Endothelial cell of umbilical vein (primary cell): Measurements from ENCODE around the gene MGAT5B. TPM values are rescaled to one million over a fixed set of nuclear protein-coding genes. Genes with fewer than 3 reads are reported as not detected.

Experiments
- BruUV-seq: library from RNA; stranded (reverse); fragments of 400-500 nt; replicated peaks from 2 replicates; lab custom pipeline; 2021; lab: Mats Ljungman, UMichigan
- CTCF ChIA-PET: fragments of 300-600, 350-600 bp; sonication (Branson Sonifier 250); formaldehyde crosslinking; loops from one replicate; lab custom pipeline; 2021; ENCODE audit warnings: antibody characterized with exemption, inconsistent platforms; lab: Charles Lee
- POLR2A ChIA-PET: fragments of 300-600, 350-600 bp; sonication (Branson Sonifier 250); formaldehyde crosslinking; loops from one replicate; lab custom pipeline; 2021; ENCODE audit warnings: antibody characterized with exemption, inconsistent platforms; lab: Charles Lee
- DNase-seq: peaks from one replicate; pipeline ENCODE4 v3.0.0-alpha.2; 2011; ENCODE audit warnings: low read depth, low spot score
- FAIRE-seq: peaks from 2 replicates; lab custom pipeline; 2011; peaks lifted over from hg19 to GRCh38; lab: Jason Lieb, UNC
- H2AFZ ChIP-seq: 2 replicates; pipeline ENCODE4 v1.6.0; 2012; ENCODE audit warnings: low read depth, low read length, control low read depth, inconsistent platforms
- H3K27ac ChIP-seq: 2 replicates; pipeline ENCODE4 v1.5.1; 2011; ENCODE audit warnings: low read depth, mild to moderate bottlenecking, control low read depth, low read length, moderate library complexity; ENCODE audit not compliant: insufficient read depth
- H3K27me3 ChIP-seq, 2 experiments: 2 replicates each; pipeline versions ENCODE4 v1.6.0 to v1.6.1; 2011; ENCODE audit warnings: low read length in 2 of 2, mixed read lengths in 1 of 2; ENCODE audit not compliant: control insufficient read depth in 2 of 2, insufficient read depth in 2 of 2
- H3K36me3 ChIP-seq, 2 experiments: 2 replicates in 1 of 2; 3 replicates in 1 of 2; pipeline ENCODE4 v1.5.1; 2011; ENCODE audit warnings: low read length in 2 of 2, mild to moderate bottlenecking in 1 of 2, moderate library complexity in 1 of 2; ENCODE audit not compliant: control insufficient read depth in 2 of 2, insufficient read depth in 2 of 2; ENCODE audit errors: extremely low read depth in 1 of 2
- H3K4me1 ChIP-seq: 3 replicates; pipeline ENCODE4 v1.5.1; 2011; ENCODE audit warnings: mild to moderate bottlenecking, low read length; ENCODE audit not compliant: control insufficient read depth, insufficient read depth; ENCODE audit errors: extremely low read depth
- H3K4me2 ChIP-seq: 2 replicates; pipeline ENCODE4 v1.6.1; 2011; ENCODE audit warnings: low read length, control low read depth, mixed read lengths; ENCODE audit not compliant: insufficient read depth
- H3K4me3 ChIP-seq, 3 experiments: fragments of 200-600 bp in 1 of 3; sonication (generic), shearing (Covaris generic) in 1 of 3; replicated peaks in 1 of 3; 2 replicates each; pipeline ENCODE4 v1.5.1; 2011 to 2016; ENCODE audit warnings: control low read depth in 3 of 3, low read length in 3 of 3, mild to moderate bottlenecking in 2 of 3, inconsistent platforms in 1 of 3, low read depth in 1 of 3, moderate library complexity in 1 of 3; ENCODE audit not compliant: insufficient read depth in 1 of 3
- H3K79me2 ChIP-seq: 2 replicates; pipeline ENCODE4 v1.6.0; 2012; ENCODE audit warnings: low read length, inconsistent platforms; ENCODE audit not compliant: control insufficient read depth, insufficient read depth
- H3K9ac ChIP-seq: replicated peaks from 2 replicates; pipeline ENCODE3; 2011; ENCODE audit warnings: low read length, control low read depth; ENCODE audit not compliant: insufficient read depth; ENCODE audit errors: extremely low read depth
- H3K9me1 ChIP-seq: replicated peaks from 3 replicates; pipeline ENCODE4 v1.6.0; 2011; ENCODE audit warnings: mild to moderate bottlenecking, low read length; ENCODE audit not compliant: control insufficient read depth, insufficient read depth; ENCODE audit errors: extremely low read depth
- H3K9me3 ChIP-seq: replicated peaks from 2 replicates; pipeline ENCODE4 v1.5.1; 2012; ENCODE audit warnings: low read length, inconsistent platforms; ENCODE audit not compliant: control insufficient read depth, insufficient read depth
- H4K20me1 ChIP-seq: replicated peaks from 2 replicates; pipeline ENCODE3; 2011; ENCODE audit warnings: mild to moderate bottlenecking, low read length; ENCODE audit not compliant: control insufficient read depth, insufficient read depth; ENCODE audit errors: extremely low read depth
- CTCF ChIP-seq, 2 donors: IDR thresholded peaks; 1 replicate in 1 of 2; 2 replicates in 1 of 2; pipeline ENCODE4 v1.5.1; 2011; ENCODE audit warnings: low read length in 2 of 2, mild to moderate bottlenecking in 2 of 2, moderate library complexity in 2 of 2, control low read depth in 1 of 2, inconsistent platforms in 1 of 2, low read depth in 1 of 2; ENCODE audit not compliant: insufficient read depth in 1 of 2; ENCODE audit errors: extremely low read depth in 1 of 2
- FOS ChIP-seq: IDR thresholded peaks from 2 replicates; pipeline ENCODE4 v1.6.1; 2011; ENCODE audit warnings: mild to moderate bottlenecking, low read length, moderate library complexity, borderline replicate concordance; ENCODE audit not compliant: insufficient read depth
- dilution Hi-C: fragments of 300-500 bp; cut with MboI; formaldehyde crosslinking; loops from one replicate; pipeline ENCODE4 v1.15.0; 2019; ENCODE audit warnings: low sequenced_read_pairs; ENCODE audit not compliant: extremely low pct_ligation_motif_present
- intact Hi-C: fragments of 100-400 bp; cut with micrococcal nuclease; formaldehyde crosslinking; loops from one replicate; pipeline ENCODE4 v1.10.0; 2022
- polyA plus RNA-seq, 4 experiments: library from polyadenylated mRNA; depleted of rRNA in 3 of 4; stranded (reverse) in 3 of 4; unstranded in 1 of 4; fragments of >200 nt; gene quantifications; 2 replicates each; pipeline versions ENCODE4 v1.2.1 to v1.2.3, GENCODE V29; 2011 to 2012; ENCODE audit warnings: missing spikeins in 1 of 4
- total RNA-seq: library from RNA; stranded (reverse); gene quantifications from 2 replicates; pipeline ENCODE4 v1.2.3, GENCODE V29; 2021

MGAT5B gene
- total and polyA plus RNA-seq, 2 donors (not counting 3 experiments of a cell fraction or from before 2014, with no cell fraction given) = 1.7 to 2.1 TPM

GRCh38 chr17:76918811-76919210 lies 50.6 kb downstream of the MGAT5B start:
- FAIRE-seq = no peak
- ChIA-PET POLR2A (no interaction called here), CTCF (interaction anchor here (0.6 to 1.5 kb wide), 2 partner anchors 16 to 40 kb away, joined by 3 to 4 read pairs; no protein-coding TSS in a partner anchor)
- dilution Hi-C loops = no loop called here
- no peaks in the 10 kb centered on the region for H3K27me3 ChIP-seq
- no TSS peak for BruUV-seq
- H2AFZ ChIP-seq = no peak overlapping the region
- no peaks in the 10 kb centered on the region for H3K36me3 ChIP-seq
- H3K27ac ChIP-seq = no peak overlapping the region
- H3K9me3 ChIP-seq = no peaks in the 10 kb centered on the region
- H3K9me1 ChIP-seq = no peaks in the 10 kb centered on the region
- intact Hi-C loops = no loop called here
- no peaks in the 10 kb centered on the region for H4K20me1 ChIP-seq
- no peaks in the 10 kb centered on the region for H3K4me1 ChIP-seq
- TF ChIP-seq CTCF (IDR thresholded peaks at IDR 0.05; ENCODE audit: extremely low read depth in 1 of 2, insufficient read depth in 1 of 2, low read depth in 1 of 2, low read length in 2 of 2) = no peak
- no peak overlapping the region for H3K4me3 ChIP-seq
- no peaks in the 10 kb centered on the region for H3K79me2 ChIP-seq
- DNase-seq = no peak
- H3K4me2 ChIP-seq = no peak overlapping the region
- H3K9ac ChIP-seq = no peak overlapping the region

- Histone ChIP-seq H3K79me2 (no peaks in the 10 kb centered on the region), H3K4me1 (no peaks in the 10 kb centered on the region), H3K9me1 (no peaks in the 10 kb centered on the region), H3K9ac (no peak overlapping the region), H3K4me3 (no peak overlapping the region), H4K20me1 (no peaks in the 10 kb centered on the region), H3K27me3 (no peaks in the 10 kb centered on the region), H3K4me2 (no peak overlapping the region), H3K27ac (no peak overlapping the region), H2AFZ (no peak overlapping the region), H3K36me3 (no peaks in the 10 kb centered on the region), H3K9me3 (no peaks in the 10 kb centered on the region)
- TF ChIP-seq FOS = no peak
- ChIA-PET POLR2A (no interaction called here), CTCF (no interaction called here)
- no TSS peak for BruUV-seq
- intact Hi-C loops (no loop called here), dilution Hi-C loops (no loop called here)
- FAIRE-seq = no peak
- DNase-seq = no peak
Measured at GRCh38 chr17:76920364-76921139, 52.3 kb downstream of the MGAT5B start.
